ENCODE data around the gene FAT2.

DNA sequence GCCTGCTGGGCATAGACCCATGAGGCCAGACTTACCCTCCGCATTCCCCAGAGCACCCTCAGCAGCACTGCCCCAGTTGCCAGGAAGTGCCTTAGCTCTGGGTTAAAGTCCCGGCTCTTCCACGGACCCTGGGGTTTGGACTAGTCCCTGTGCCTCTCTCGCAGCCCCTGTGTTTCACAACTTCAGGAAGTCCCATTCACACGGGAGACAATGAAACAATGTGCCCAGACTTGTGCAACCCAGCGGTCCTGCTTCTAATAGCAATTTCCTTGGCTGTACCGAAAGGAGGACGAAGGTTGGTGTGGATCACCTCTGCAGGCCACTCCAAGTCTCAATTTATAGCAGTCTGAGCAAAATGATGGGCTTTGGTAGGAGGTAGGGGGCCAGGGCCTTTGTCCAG lies 41.8 kb upstream of the FAT2 start:
- TF ChIP-seq CTCF (IDR thresholded peaks at IDR 0.05; ENCODE audit: low read depth, low read length) (no peak), EZH2phosphoT487 (IDR thresholded peaks at IDR 0.05; ENCODE audit: low read depth) (no peak)
